HepG2 (cell line): ENCODE measurements around the gene LARP1. TPM values are rescaled to one million over a fixed set of nuclear protein-coding genes. Genes with fewer than 3 reads are reported as not detected.

Experiments used
- EED ChIP-seq: sonication (generic); formaldehyde crosslinking; IDR thresholded peaks from 2 replicates; pipeline ENCODE4 v1.5.0; 2020; ENCODE audit warnings: mild to moderate bottlenecking, missing genetic modification reagents
- HOXA5 ChIP-seq: sonication (generic); formaldehyde crosslinking; IDR thresholded peaks from 2 replicates; pipeline ENCODE4 v1.4.0; 2020; ENCODE audit warnings: missing genetic modification reagents
- IRF1 ChIP-seq: sonication (generic); formaldehyde crosslinking; IDR thresholded peaks from 2 replicates; pipeline ENCODE4 v1.4.0; 2020; ENCODE audit warnings: low read depth, mild to moderate bottlenecking, missing genetic modification reagents
- JDP2 ChIP-seq: sonication (generic); formaldehyde crosslinking; IDR thresholded peaks from 2 replicates; pipeline ENCODE4 v1.8.1; 2022; ENCODE audit warnings: missing genetic modification reagents, borderline replicate concordance
- KMT2B ChIP-seq: IDR thresholded peaks from 2 replicates; pipeline ENCODE4 v1.6.1; 2016; ENCODE audit warnings: missing genetic modification reagents, missing compliant biosample characterization
- NBN ChIP-seq: fragments of 450-650 bp; conservative IDR thresholded peaks from 2 replicates; pipeline ENCODE4 v1.6.1; 2017
- NCOR1 ChIP-seq: fragments of 200-600 bp; sonication (generic); IDR thresholded peaks from 2 replicates; pipeline ENCODE4 v1.7.0; 2017; ENCODE audit warnings: antibody characterized with exemption, low read length, borderline replicate concordance
- RELA ChIP-seq: sonication (generic); formaldehyde crosslinking; IDR thresholded peaks from 2 replicates; pipeline ENCODE4 v1.4.0; 2020; ENCODE audit warnings: missing genetic modification reagents
- SMAD1 ChIP-seq: sonication (generic); formaldehyde crosslinking; IDR thresholded peaks from 2 replicates; pipeline ENCODE4 v1.4.0; 2020; ENCODE audit warnings: missing genetic modification reagents, low read depth, mild to moderate bottlenecking, borderline replicate concordance
- TBL1XR1 ChIP-seq: fragments of 150-350 bp; IDR thresholded peaks from 2 replicates; pipeline ENCODE4 v1.6.1; 2014; ENCODE audit warnings: borderline replicate concordance, low read length; ENCODE audit not compliant: partially characterized antibody
- ZBTB21 ChIP-seq: sonication (generic); formaldehyde crosslinking; IDR thresholded peaks from 2 replicates; pipeline ENCODE4 v1.4.0; 2020; ENCODE audit warnings: missing genetic modification reagents
- ZBTB7A ChIP-seq: sonication (generic); formaldehyde crosslinking; IDR thresholded peaks from 2 replicates; pipeline ENCODE4 v1.8.0; 2022; ENCODE audit warnings: mild to moderate bottlenecking, missing genetic modification reagents
- ZFP36 ChIP-seq: fragments of 150-350 bp; IDR thresholded peaks from 2 replicates; pipeline ENCODE4 v1.6.1; 2018; ENCODE audit warnings: borderline replicate concordance, low read length, low read depth; ENCODE audit not compliant: partially characterized antibody
- ZHX2 ChIP-seq, 2 experiments: sonication (generic) in 1 of 2; formaldehyde crosslinking in 1 of 2; IDR thresholded peaks; 2 replicates each; pipeline versions ENCODE4 v1.6.1 to v1.9.0; 2014 to 2022; ENCODE audit warnings: antibody characterized with exemption in 1 of 2, borderline replicate concordance in 1 of 2, inconsistent platforms in 1 of 2, low read depth in 1 of 2, missing genetic modification reagents in 1 of 2
- polyA plus RNA-seq, 8 experiments: library from polyadenylated mRNA; depleted of rRNA in 3 of 8; stranded (reverse) in 7 of 8; unstranded in 1 of 8; fragments of >200 nt; fragmentation: Illumina TruSeq in 4 of 8; extraction: Trizol in 4 of 8; gene quantifications; 2 replicates each; pipeline versions ENCODE4 v1.2.1 to v1.2.3, GENCODE V29; 2011 to 2016; ENCODE audit warnings: low read depth in 4 of 8, missing spikeins in 1 of 8, mixed read lengths in 1 of 8; ENCODE audit not compliant: insufficient read depth in 1 of 8
- total RNA-seq, 5 experiments: library from RNA; depleted of rRNA; stranded (reverse); fragments of >200 nt; fragmentation: Illumina TruSeq; extraction: Trizol; gene quantifications; 2 replicates each; pipeline ENCODE4 v1.2.3, GENCODE V29; 2016; ENCODE audit warnings: low read depth in 1 of 5
- TF ChIP-seq, protein P1 (sequence below): sonication (generic); formaldehyde crosslinking; conservative IDR thresholded peaks from 2 replicates; pipeline ENCODE4 v1.4.0; 2020; ENCODE audit warnings: mild to moderate bottlenecking, missing genetic modification reagents, moderate library complexity
- TF ChIP-seq, protein P2 (sequence below): sonication (generic); formaldehyde crosslinking; IDR thresholded peaks from 2 replicates; pipeline ENCODE4 v1.5.0; 2020; ENCODE audit warnings: missing genetic modification reagents, mild to moderate bottlenecking, borderline replicate concordance

LARP1 gene
- total and polyA plus RNA-seq, 2 of the 13 experiments (the other 11 are each of a cell fraction or from before 2014, with no cell fraction given), result 45.2 to 61.4 TPM

GRCh38 chr5:154837009-154837901 lies 82.1 kb downstream of the LARP1 start (continued):
- TF ChIP-seq ZHX2 (IDR thresholded peaks at IDR 0.05; ENCODE audit: low read depth) (no peak), ZHX2 (CRISPR knock-in tag; IDR thresholded peaks at IDR 0.05; ENCODE audit: borderline replicate concordance) (no peak), IRF1 (CRISPR knock-in tag) (no peak), JDP2 (CRISPR knock-in tag) (no peak), TBL1XR1 (peak; percentile 70), ZBTB7A (CRISPR knock-in tag) (no peak), KMT2B (CRISPR knock-in tag) (no peak), HOXA5 (CRISPR knock-in tag) (no peak), ZFP36 (no peak), NCOR1 (peak; percentile 90), RELA (no peak), EED (CRISPR knock-in tag) (no peak), SMAD1 (CRISPR knock-in tag) (no peak), NBN (no peak), ZBTB21 (CRISPR knock-in tag) (no peak)
- TF ChIP-seq, protein P1, sequence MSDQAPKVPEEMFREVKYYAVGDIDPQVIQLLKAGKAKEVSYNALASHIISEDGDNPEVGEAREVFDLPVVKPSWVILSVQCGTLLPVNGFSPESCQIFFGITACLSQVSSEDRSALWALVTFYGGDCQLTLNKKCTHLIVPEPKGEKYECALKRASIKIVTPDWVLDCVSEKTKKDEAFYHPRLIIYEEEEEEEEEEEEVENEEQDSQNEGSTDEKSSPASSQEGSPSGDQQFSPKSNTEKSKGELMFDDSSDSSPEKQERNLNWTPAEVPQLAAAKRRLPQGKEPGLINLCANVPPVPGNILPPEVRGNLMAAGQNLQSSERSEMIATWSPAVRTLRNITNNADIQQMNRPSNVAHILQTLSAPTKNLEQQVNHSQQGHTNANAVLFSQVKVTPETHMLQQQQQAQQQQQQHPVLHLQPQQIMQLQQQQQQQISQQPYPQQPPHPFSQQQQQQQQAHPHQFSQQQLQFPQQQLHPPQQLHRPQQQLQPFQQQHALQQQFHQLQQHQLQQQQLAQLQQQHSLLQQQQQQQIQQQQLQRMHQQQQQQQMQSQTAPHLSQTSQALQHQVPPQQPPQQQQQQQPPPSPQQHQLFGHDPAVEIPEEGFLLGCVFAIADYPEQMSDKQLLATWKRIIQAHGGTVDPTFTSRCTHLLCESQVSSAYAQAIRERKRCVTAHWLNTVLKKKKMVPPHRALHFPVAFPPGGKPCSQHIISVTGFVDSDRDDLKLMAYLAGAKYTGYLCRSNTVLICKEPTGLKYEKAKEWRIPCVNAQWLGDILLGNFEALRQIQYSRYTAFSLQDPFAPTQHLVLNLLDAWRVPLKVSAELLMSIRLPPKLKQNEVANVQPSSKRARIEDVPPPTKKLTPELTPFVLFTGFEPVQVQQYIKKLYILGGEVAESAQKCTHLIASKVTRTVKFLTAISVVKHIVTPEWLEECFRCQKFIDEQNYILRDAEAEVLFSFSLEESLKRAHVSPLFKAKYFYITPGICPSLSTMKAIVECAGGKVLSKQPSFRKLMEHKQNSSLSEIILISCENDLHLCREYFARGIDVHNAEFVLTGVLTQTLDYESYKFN, result peak; percentile 90
- TF ChIP-seq, protein P2, sequence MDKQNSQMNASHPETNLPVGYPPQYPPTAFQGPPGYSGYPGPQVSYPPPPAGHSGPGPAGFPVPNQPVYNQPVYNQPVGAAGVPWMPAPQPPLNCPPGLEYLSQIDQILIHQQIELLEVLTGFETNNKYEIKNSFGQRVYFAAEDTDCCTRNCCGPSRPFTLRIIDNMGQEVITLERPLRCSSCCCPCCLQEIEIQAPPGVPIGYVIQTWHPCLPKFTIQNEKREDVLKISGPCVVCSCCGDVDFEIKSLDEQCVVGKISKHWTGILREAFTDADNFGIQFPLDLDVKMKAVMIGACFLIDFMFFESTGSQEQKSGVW (CRISPR knock-in tag), result no peak
